ENCODE data around the gene COL8A1. TPM values are rescaled to one million over a fixed set of nuclear protein-coding genes. Genes with fewer than 3 reads are reported as not detected.

Gene COL8A1
- total RNA-seq, 1 experiment from 2014 or later = 54.8 TPM

DNA sequence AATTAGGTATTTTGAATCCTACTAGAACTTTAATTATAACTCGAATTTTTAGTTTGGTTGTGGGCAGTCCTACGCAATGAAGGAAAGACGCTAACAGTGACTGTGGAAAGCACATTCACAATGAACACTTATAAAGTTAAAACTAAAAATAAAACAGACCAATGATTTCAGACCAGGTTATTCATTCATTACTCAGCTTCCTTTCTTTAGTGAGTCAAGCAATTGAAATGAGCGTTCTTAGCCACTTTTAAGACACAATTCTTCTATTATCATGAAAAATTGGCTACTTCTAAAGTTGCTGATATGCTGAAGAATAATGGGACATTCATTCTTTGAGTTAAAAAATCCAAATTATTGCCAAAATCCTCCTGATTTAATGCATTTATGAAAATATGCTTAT lies 113.3 kb downstream of the COL8A1 start:
- Histone ChIP-seq H3K4me1 (replicated peaks) (peaks cover 22% of the 10 kb centered on the region), H3K4me3 (no peak overlapping the region), H3K27ac (peak overlapping the region; percentile 58), H3K27me3 (replicated peaks) (no peaks in the 10 kb centered on the region), H3K36me3 (no peaks in the 10 kb centered on the region), H3K9me3 (replicated peaks) (no peaks in the 10 kb centered on the region)
- peak in 1 of 2 experiments; percentile 64 for DNase-seq (ENCODE audit: low read depth in 1 of 2, low spot score in 2 of 2)

DNA sequence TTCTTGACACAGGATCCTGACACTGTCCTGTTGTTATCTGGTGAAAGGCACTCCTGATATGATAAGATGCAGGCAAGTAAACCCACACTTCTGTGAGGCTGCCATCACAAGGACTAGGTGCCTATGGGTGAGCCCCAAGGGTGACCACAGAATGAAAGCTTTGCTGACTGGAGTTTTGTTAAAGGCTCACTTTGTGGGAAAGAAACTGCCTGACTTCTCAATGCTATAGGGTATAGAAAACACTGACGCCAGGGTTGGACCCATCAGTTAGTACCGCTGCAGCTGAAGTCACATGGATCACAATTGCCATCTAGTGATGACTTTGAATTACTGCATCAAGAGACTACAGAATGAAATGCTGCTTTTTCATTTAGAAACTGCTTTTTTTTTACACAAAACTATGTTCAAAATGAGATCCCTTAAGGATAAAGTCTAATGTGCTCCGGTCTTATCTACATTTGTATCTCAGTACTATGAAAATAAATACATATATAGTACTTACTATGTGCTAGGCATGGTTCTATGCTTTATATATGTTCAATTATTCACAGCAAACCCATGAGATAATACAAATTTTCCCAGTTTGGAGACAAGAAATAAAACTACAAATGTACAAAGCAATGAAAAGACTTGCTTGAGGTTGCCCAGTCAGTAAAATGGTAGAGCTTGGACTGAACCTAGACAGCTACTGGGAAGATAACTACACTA lies 115.0 kb downstream of the COL8A1 start:
- no peaks in the 10 kb centered on the region for H3K27me3 ChIP-seq (replicated peaks)
- peak; percentile 57 to 60 for DNase-seq (ENCODE audit: low read depth in 1 of 2, low spot score in 2 of 2)
- no peak overlapping the region for H3K4me3 ChIP-seq
- no peaks in the 10 kb centered on the region for H3K36me3 ChIP-seq
- peak overlapping the region; percentile 20 for H3K27ac ChIP-seq
- H3K4me1 ChIP-seq (replicated peaks) = peaks cover 22% of the 10 kb centered on the region
- no peaks in the 10 kb centered on the region for H3K9me3 ChIP-seq (replicated peaks)

DNA sequence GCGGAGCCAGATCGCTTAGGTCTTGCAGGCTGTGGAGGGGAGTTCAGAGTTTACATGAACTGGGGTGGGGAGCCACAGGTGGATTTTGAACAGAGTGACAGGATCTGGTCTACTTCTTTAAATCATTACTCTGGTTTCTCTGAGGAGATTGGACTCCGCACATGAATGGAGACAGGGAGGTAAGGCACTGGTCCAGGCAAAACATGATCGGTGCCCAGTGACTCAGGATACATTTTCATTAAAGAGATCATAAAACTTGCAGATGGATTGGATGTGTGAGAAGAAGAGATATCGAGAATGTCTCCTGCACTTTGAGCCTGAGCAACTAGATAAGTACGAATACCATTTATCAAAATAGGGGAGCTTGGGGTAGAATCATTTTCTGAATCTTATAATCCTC lies 117.4 kb downstream of the COL8A1 start:
- H3K36me3 ChIP-seq = no peaks in the 10 kb centered on the region
- H3K9me3 ChIP-seq (replicated peaks) = no peaks in the 10 kb centered on the region
- no peak overlapping the region for H3K27ac ChIP-seq
- H3K4me1 ChIP-seq (replicated peaks) = peaks cover 22% of the 10 kb centered on the region
- H3K27me3 ChIP-seq (replicated peaks) = no peaks in the 10 kb centered on the region
- DNase-seq (ENCODE audit: low read depth in 1 of 2, low spot score in 2 of 2) = no peak
- H3K4me3 ChIP-seq = no peak overlapping the region

DNA sequence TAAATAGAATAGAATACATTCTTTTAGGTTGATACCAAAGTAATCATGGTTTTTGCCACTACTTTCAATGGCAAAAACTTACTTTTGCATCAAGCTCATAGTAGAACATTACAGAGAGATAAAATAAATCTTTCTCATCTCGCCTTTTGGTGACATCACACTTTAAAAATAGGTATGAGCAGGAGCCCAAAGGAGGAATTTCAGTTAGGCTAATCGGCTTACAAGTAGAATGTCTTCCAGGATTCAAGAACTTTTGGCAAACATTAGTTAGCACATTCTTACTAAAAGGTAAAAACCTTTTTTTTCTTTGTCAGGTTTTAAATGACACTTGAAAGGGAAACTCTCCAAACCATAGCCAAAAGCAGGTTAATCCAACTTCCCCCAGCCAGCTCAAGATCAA lies 119.6 kb downstream of the COL8A1 start:
- Histone ChIP-seq H3K4me1 (replicated peaks) (peaks cover 4% of the 10 kb centered on the region), H3K4me3 (no peak overlapping the region), H3K9me3 (replicated peaks) (no peaks in the 10 kb centered on the region), H3K27me3 (replicated peaks) (no peaks in the 10 kb centered on the region), H3K27ac (no peak overlapping the region), H3K36me3 (no peaks in the 10 kb centered on the region)
- DNase-seq (ENCODE audit: low read depth in 1 of 2, low spot score in 2 of 2) = no peak

DNA sequence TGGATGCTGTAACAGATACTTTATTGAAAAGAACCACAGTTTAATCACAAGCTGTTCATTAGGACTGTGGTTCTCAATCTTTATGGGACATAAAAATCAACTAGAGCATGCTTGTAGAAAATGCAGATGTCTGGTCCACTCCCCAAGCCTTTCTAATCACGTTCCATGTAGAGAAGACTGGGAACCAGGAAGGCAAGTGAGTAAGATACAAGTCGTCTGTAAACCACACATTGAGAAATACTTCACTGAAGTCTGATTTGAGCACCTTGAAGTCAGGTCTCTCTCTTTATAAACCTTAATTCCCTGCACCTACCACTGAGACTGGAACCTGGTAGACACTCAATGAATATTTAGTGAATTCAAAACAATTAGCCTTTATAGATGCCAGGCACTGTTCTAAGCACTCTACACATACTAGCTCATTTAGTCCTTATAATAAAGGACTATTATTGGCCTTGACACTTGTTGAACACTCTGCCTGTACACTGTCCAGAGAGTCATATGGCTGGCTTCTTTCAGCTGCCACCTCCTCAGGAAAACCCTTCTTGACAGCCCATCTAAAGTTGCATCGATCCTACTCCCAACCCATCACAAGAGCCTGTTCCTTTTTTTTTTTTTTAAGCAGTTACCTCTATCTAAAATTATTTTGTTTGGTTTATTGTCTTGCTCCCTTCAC lies 120.2 kb downstream of the COL8A1 start:
- no peak for DNase-seq (ENCODE audit: low read depth in 1 of 2, low spot score in 2 of 2)
- H3K4me1 ChIP-seq (replicated peaks) = no peaks in the 10 kb centered on the region
- H3K27me3 ChIP-seq (replicated peaks) = no peaks in the 10 kb centered on the region

GRCh38 chr3:99760031-99760430 lies 121.6 kb downstream of the COL8A1 start:
- Histone ChIP-seq H3K27me3 (replicated peaks) (no peaks in the 10 kb centered on the region), H3K9me3 (replicated peaks) (no peaks in the 10 kb centered on the region), H3K36me3 (no peaks in the 10 kb centered on the region), H3K4me1 (replicated peaks) (no peaks in the 10 kb centered on the region), H3K27ac (no peak overlapping the region), H3K4me3 (no peak overlapping the region)
- DNase-seq (ENCODE audit: low read depth in 1 of 2, low spot score in 2 of 2) = no peak

More for the DNA sequence above, 120.2 kb downstream of the COL8A1 start:
- no peaks in the 10 kb centered on the region for H3K9me3 ChIP-seq (replicated peaks)
- no peak overlapping the region for H3K4me3 ChIP-seq
- no peak overlapping the region for H3K27ac ChIP-seq
- H3K36me3 ChIP-seq = no peaks in the 10 kb centered on the region

DNA sequence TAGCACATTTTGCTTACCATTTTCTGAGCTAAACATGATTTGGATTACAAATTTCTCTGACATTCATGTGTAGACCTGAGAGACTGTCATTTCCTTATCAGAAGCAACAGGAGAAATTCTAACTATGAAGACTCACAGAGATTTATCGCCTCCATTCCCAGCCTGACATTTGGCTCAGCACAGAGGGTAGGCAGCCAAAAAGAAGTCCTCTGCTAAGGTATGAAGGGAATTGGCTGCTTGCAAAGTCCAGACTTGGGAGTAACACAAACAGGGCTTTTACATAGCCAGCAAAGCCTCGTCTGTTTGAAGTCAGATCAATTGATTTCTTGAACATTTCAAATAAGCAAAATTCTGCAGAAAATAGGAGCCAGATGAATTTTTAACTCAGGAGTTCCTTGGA lies 122.2 kb downstream of the COL8A1 start:
- H3K4me3 ChIP-seq = no peak overlapping the region
- H3K4me1 ChIP-seq (replicated peaks) = no peaks in the 10 kb centered on the region
- H3K9me3 ChIP-seq (replicated peaks) = no peaks in the 10 kb centered on the region
- H3K36me3 ChIP-seq = no peaks in the 10 kb centered on the region
- no peak for DNase-seq (ENCODE audit: low read depth in 1 of 2, low spot score in 2 of 2)
- H3K27ac ChIP-seq = no peak overlapping the region
- no peaks in the 10 kb centered on the region for H3K27me3 ChIP-seq (replicated peaks)

DNA sequence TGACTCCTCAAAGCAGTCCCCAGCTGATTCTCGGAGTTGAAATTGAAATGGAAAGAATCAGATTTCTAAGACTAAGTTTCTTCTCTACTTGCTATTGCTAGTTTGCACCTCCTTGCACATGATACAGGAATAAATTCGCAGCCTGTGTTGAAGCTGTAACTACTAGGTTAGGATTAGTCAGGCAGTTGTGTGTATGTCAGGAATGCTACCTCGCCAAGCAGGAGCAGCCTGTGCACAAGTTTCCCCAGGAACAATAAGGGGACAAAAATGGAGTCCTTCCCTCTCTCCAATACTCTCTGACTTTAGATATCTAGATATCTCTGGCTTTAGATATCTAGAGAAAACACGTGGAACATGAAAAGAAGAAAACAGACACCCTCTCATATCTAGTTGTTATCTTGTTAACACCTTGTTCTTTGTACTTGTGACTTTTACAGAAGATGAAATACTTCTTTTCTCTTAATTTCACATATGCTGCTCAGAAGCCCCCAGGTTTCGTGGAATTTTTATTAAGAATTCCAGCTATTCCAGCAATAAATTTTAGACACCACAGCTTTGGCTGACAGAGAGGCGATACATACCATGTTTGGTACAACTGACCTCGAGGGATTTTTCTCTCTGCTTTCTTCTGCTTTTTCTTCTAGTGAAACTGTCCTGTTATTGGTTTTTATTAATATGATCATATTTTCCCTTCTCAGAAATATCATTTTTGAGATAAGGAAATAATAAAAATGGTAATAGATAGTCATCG lies 123.2 kb downstream of the COL8A1 start:
- Histone ChIP-seq H3K36me3 (no peaks in the 10 kb centered on the region), H3K27me3 (replicated peaks) (no peaks in the 10 kb centered on the region), H3K9me3 (replicated peaks) (no peaks in the 10 kb centered on the region), H3K4me1 (replicated peaks) (no peaks in the 10 kb centered on the region), H3K27ac (no peak overlapping the region), H3K4me3 (no peak overlapping the region)
- no peak for DNase-seq (ENCODE audit: low read depth in 1 of 2, low spot score in 2 of 2)

DNA sequence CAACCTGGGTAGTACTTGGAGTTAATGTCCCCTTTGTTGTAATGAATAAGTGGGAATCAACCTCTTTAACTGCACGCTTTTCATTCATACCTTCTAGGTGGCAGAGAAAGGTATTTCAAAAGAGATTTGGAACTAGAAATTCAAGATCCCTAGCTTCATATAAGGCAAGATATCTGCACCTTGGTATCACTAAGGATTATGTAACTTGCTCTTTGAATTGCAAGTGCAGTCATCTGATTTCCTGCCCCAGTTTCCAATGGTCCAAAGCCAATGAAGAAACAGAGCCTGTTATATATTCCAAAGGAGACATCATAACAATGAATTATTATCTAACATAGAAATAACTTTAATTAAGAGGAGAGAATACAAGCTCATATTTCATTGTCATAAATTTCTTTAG lies 124.5 kb downstream of the COL8A1 start:
- no peaks in the 10 kb centered on the region for H3K4me1 ChIP-seq (replicated peaks)
- DNase-seq (ENCODE audit: low read depth in 1 of 2, low spot score in 2 of 2) = no peak
- no peaks in the 10 kb centered on the region for H3K27me3 ChIP-seq (replicated peaks)
- no peaks in the 10 kb centered on the region for H3K36me3 ChIP-seq
- no peak overlapping the region for H3K4me3 ChIP-seq
- no peak overlapping the region for H3K27ac ChIP-seq
- H3K9me3 ChIP-seq (replicated peaks) = no peaks in the 10 kb centered on the region

DNA sequence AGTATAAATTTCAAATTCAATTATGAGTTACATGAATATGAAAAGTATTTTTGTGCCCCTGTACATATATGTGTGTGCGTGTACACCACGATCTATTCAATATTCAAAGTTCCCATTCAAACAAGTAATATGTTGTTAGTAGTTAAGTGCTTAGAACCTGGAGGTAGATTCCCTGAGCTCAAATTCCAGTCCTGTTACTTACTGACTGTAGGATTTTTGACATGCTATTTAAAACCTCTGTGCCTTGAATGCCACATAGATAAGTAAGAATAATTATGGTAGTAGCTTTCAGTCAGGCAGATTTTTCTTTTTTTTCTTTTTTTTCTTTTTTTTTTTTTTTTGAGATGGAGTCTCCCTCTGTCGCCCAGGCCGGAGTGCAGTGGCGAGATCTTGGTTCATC lies 126.0 kb downstream of the COL8A1 start:
- no peaks in the 10 kb centered on the region for H3K9me3 ChIP-seq (replicated peaks)
- H3K27ac ChIP-seq = no peak overlapping the region
- H3K4me3 ChIP-seq = no peak overlapping the region
- H3K4me1 ChIP-seq (replicated peaks) = no peaks in the 10 kb centered on the region
- no peak for DNase-seq (ENCODE audit: low read depth in 1 of 2, low spot score in 2 of 2)
- H3K36me3 ChIP-seq = no peaks in the 10 kb centered on the region
- no peaks in the 10 kb centered on the region for H3K27me3 ChIP-seq (replicated peaks)

DNA sequence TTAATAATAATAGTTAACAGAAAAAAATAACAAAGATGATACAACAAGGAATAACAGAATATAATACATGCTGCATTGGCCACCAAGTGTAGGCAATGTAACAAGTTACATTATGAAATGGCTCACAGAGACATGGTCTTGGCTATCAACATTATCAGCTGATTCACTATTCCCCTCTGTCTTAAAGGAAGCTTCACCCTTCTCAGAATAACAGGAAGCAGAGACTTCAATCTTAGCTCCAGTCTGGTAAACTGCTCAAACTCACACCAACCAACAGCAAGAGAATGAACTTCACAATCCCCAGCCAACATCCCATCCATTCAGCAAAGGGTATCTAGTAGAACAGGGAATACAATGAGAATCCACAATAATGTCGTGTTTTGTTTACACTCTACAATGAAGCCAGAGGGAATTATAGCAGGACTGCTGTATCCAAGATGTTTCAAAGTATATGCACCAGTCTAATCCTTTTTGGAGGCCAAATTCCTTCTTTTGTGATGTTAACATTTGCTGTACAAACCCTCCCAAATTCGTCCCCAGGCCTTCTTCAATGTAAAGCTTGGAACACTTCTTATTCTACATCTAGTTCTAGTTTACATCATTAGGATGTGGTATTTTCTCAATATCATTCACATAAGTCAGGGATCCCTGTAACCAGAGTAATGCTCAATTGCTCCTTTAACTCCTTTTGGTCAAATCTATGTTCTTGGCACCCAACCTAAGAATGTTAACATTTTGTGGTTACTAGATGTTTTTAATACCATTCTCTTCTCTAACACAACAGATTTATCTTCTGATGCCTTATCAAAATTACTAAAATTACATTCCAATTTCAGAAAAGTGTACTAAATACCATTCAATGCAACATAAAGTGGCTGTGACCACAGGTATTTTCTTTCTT lies 126.9 kb downstream of the COL8A1 start:
- no peak overlapping the region for H3K27ac ChIP-seq
- no peaks in the 10 kb centered on the region for H3K9me3 ChIP-seq (replicated peaks)
- no peak for DNase-seq (ENCODE audit: low read depth in 1 of 2, low spot score in 2 of 2)
- no peaks in the 10 kb centered on the region for H3K4me1 ChIP-seq (replicated peaks)
- no peaks in the 10 kb centered on the region for H3K36me3 ChIP-seq
- H3K4me3 ChIP-seq = no peak overlapping the region
- H3K27me3 ChIP-seq (replicated peaks) = no peaks in the 10 kb centered on the region

DNA sequence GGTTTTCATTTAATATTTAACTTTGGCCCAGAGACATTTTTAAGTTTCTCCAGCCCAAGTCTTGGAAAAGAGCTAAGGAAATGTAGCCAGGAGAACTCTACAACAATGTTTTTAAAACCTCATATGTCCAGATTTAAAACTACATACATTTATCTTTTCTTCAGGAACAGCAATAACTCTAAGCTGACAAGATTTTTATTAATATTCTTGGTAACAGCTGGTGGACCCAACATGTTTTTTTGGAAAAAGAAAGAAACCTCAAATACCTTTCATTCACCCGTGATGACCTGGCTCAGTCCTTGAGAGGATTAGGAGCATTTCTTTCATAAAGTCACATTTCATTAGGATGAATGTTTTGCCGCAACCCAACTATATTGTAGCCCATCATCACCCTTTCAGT lies 128.9 kb downstream of the COL8A1 start:
- no peaks in the 10 kb centered on the region for H3K36me3 ChIP-seq
- H3K27me3 ChIP-seq (replicated peaks) = no peaks in the 10 kb centered on the region
- H3K4me1 ChIP-seq (replicated peaks) = no peaks in the 10 kb centered on the region
- no peaks in the 10 kb centered on the region for H3K9me3 ChIP-seq (replicated peaks)
- DNase-seq (ENCODE audit: low read depth in 1 of 2, low spot score in 2 of 2) = no peak
- H3K27ac ChIP-seq = no peak overlapping the region
- H3K4me3 ChIP-seq = no peak overlapping the region

GRCh38 chr3:99768126-99768525 lies 129.7 kb downstream of the COL8A1 start:
- DNase-seq (ENCODE audit: low read depth in 1 of 2, low spot score in 2 of 2) = no peak
- Histone ChIP-seq H3K9me3 (replicated peaks) (no peaks in the 10 kb centered on the region), H3K36me3 (no peaks in the 10 kb centered on the region), H3K27ac (no peak overlapping the region), H3K27me3 (replicated peaks) (no peaks in the 10 kb centered on the region), H3K4me1 (replicated peaks) (no peaks in the 10 kb centered on the region), H3K4me3 (no peak overlapping the region)

Measured in SJSA1 (cell line).